ENCODE results near the gene HIRA.
"Not testable (repeated sequence)": the region's sequence is repeated elsewhere in the genome, so short reads cannot be mapped to it uniquely, and the experiment has no call there.

The HIRA gene

DNA sequence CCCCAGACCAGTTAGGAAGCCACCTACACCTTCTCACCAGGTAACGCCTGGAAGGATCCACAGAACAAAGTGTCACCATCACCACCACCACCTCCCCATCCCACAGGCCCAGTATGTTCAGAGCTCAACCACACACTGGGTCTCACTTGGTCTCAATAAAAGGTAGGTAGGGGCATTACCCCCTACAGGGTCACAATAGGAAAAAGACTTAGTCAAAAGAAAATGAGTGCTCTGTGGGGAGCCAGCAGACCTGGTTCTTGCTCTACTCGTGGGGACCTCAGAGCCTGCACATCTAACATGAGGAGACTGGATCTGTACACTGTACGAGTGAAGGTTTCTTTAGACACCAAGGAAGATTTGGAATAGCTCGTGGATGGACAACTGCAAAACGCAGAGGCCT, 49.3 kb downstream of the HIRA start:
- DNase-seq = no peak

DNA sequence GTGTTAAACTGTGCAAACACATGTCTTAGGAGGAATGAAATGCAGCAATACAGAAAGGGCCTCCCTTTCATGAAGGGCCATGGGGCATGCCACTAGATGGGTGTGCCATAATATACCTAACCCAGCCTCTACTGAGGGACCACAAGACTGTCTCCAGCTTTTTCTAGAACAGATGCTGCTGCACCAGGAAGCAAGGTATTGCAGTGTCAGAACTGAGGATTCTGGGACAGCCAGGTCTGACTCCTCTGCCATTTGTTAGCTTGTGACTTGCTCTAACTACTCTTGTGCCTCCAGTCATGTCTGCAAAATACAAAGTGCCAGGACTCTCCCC, 53.2 kb downstream of the HIRA start:
- no peak for DNase-seq

DNA sequence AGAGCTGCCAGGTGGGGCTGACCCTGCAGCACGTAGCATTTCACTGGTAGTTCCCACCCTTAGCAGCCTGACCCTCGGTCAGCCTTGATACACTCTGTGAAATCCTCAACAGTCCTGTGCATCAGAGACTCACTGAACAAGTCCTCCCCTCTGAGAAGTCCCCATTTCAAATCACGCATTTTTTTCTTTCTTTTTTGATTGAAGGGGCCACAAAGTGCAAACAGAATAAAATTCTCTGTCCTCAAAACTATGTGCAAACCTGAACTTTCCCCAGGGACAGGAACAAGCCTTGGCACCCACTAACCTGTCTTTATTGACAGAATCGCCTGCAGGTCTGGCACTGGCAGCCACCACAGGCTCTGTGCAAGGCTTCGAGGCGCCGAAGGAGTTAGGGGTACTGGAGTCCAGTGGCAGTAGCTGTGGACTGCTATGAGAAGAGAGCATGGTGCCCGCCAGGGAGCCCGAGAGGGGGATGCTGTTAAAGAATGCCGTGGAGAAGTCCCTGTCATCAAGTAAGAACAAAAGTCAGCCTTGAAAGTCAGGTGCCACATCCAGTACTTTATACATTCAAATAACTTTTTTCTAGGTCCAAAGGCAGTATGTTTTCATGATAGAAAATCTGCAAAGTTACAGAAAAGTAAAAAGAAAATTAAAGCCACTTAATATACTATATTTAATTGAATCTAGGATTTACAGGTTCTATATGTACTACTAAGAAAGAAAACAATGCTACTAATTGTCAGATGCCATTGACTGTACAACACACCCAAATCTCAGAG, 53.8 kb downstream of the HIRA start:
- no peak for DNase-seq

DNA sequence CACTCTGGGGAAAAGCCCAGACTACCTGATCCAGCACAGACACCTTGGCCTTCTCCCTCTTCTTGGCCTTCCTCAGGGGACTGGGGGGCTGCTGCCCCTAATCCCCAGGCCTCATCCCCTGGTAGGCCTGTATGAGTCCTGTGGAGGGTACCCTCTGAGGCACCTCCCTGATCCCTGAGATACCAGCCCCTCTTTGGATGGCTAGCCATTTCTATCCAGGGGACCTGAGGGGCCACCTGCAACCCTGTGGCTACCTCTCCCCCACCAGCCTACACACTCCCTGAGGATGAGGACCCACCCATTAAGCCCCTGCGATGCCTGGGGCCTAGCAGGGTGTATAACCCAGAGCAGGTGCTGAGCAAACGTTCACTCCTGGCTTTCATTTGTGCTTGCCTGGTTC, 54.6 kb downstream of the HIRA start:
- no peak for DNase-seq

DNA sequence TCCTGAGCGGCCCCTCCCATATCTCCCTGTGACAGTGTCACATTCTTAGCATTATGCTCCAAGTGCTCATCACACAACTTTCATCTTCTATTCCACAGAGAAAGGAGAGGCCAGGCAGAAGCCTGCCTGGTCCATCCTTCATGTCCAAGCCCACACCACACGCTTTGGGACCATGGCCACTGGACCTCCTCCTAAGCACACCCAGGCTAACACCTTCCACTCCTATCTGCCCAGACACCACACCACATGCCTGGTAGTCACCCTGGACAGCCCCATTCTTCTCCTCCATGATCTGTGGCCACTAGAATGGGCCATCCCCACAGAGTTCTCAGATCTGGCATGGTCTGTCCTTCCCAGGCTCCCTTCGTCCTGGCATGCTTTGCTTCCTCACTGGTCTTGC, 55.3 kb downstream of the HIRA start:
- no peak for DNase-seq

DNA sequence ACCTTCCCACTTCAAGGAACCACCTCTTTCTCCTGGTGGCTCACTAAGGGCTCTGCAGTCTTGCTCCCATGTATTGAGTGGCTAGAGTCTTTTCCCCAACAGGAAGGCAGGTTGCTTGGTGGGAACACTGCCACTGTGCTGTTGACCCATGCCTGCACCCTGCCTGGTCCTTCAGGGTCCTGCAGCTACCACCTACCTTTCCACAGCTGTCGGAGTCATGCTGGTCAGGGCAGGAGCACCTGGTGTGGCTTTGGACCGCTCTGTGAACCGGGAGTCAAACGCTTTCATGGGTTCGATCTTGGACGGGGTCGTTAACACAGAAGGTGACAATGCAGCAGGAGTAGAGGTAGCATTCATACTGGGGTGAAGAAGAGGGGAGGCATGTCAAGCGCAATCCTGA, 56.1 kb downstream of the HIRA start:
- no peak for DNase-seq

DNA sequence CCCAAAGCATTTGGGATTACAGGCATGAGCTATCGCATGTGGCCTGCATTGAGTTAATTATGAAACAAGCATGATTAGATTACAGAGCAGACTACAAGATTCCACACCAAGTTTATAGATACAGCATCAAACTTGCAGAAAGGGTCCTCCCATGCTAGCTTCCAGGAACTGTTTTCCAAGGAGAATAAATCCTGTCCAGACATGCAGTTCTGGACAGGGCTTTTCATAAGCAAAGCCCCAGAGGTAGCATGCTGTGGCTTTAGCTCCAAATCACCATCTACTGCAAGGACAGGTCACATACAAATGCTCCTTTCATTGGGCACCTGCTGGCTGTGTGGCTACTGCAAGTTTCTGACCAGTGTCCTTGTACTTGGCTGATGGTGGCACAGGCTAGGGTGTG, 57.1 kb downstream of the HIRA start:
- no peak for DNase-seq

DNA sequence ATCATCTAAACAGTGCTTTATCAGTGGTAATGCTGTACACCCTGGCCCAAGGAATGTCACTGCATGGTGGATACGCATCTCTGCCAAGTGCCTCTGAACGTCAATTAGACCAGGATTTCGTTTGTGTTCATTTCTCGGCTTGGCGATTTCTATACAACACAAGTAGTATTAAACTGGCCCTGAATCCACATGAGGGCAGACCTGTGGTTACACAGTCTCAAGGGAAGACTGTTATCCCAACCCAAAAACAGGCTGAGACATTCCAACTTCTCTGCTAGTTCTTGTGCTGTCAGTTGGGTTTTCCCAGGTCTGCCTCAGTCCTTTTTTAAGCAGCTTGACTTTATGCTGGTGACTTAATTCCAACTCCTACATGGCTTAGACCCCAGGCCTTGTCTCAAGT, 58.1 kb downstream of the HIRA start:
- no peak for DNase-seq

DNA sequence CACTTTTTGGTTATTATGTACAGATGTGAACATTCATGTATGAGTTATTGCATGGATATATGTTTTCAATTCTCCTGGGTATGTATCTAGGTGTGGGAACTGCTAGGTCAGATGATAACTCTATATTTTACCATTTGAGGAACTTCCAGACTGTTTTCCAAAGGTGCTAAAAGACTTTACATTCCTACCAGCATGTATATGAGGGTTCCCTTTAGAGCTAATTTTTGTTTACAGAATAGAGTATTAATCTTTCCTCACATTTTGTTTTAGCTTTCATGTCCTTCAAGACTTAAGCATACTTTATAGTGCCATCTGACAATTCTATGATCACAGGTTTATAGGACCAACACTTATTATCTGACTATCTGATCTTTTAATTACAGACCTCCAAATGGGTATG, 59.6 kb downstream of the HIRA start:
- no peak for DNase-seq

DNA sequence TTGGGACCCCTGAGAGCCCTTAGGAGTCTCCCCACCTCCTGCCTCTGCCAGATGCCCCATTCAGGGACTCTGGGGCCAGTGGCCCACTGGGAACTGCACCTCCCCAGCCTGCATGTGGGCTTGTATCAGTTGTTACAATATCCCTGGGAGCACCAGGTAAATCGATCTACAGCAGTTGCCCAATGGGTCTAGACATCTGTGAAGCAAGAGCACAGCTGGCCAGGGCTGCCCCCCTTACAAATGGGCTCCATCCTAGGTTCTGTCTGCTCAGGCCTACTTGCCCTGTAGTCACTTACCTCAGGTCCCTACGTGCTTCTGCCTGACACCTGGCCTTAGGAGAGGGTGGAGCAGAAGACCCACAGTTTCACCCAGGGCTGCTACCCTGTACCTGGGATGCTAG, 62.7 kb downstream of the HIRA start:
- DNase-seq = no peak

DNA sequence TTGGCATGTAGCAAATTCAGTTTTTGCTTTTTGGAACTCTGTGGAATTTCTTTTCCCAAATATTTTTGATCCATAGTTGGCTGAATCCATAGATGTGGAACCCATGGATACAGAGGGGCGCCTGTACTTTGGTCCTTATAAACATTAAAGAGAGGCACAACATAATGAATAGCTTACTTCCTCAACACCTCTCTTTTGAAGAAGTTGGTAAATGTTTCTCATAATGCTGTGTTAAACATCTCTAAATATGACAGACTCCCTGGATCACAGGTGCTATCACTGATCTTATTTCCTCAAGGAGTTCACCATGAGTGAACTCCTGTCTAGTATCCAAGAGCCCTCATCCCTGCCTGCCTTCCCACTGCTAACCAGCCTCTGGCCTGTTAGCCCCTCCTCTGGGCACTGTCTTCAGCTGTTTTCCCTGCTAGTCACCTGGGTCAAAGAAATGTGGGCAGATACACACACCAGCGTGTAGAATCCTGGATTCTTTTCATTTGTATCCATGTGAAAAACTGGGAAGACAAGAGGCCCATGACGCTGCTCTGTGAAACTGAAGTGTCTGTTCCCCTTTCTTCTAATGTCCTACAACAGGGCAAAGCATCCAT, 63.7 kb downstream of the HIRA start:
- no peak for DNase-seq

DNA sequence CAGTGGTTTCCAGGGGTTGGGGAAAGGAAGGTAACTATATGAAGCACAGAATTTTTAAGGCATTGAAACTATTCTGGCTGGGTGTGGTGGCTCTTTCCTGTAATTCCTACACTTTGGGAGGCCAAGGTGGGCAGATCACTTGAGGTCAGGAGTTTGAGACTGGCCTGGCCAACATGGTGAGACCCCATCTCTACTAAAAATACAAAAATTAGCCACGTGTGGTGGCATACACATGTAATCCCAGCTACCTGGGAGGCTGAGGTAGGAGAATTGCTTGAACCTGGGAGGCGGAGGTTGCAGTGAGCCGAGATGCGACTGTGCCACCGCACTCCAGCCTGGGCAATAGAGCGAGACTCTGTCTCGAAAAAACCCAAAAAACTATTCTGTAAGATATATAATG, 68.0 kb downstream of the HIRA start:
- DNase-seq = not testable (repeated sequence)

DNA sequence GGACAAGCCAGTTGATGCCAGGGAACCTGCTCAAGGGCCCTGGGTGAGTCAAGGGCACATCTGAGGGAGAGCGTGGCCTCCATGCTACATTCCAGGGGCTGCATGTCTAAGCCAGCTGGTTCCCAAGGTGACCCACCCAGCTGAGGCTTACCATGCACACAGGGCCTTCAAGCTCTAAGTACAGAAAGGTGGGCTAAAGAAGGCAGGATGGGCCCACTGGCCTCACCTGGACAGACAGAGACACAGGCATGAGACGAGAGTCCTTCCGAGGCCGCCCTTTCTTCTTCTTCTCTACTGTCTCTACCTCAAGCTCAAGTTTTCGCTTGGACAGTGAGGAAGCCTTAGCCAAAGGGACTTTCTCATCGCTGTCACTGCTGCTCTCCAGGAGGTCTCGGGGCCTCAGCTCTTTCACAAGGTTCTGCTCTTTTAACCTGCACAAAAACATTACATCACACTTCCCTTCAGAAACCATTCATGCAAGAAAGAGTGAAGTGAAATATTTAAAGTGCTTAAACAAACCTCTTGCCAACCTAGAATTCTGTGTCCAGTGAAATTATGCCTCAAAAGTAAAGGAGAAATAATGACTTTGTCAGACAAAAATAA, 69.9 kb downstream of the HIRA start:
- no peak for DNase-seq

DNA sequence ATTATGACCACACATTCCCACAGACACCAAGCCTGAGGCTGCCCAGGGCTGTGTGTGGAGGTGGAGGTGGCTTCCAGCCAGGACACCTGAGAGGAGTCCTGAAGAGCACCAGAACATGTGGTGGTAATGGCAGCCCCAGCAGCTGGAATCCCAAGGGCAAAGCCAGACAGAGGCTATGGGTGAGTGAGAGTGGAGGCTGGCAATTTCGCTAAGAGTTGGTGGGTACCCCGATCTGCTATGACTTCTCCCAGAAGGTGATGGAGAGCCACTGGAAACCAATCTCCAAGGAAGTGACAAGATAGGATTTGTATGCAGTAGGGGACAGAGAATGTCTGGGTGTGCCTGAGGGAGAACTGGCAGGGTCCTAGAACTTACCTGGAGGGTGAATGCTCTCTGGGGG, 70.7 kb downstream of the HIRA start:
- no peak for DNase-seq

DNA sequence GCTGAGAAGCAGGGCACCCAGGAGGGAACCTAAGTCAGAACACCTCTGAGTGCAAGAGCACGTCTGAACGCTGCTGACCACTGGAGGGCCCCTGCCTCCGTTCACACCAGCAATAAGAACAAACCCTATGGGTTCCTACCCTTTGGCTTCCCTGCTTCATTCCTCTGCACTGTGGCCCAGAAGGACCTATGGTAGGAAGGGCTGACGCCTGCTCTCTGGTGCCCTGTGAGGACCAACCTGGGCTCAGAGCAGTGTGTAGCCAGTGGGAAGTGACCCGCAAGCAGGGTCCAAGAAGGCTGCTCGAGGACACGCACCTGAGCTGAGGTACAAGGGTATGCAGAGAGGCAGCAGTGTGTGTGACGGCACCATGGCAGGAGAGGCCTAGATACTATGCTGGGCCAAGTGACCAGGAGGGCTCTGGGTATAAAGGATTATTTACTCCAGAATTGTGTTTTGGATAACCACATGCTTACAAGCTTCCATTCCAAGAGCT, 71.2 kb downstream of the HIRA start:
- no peak for DNase-seq

DNA sequence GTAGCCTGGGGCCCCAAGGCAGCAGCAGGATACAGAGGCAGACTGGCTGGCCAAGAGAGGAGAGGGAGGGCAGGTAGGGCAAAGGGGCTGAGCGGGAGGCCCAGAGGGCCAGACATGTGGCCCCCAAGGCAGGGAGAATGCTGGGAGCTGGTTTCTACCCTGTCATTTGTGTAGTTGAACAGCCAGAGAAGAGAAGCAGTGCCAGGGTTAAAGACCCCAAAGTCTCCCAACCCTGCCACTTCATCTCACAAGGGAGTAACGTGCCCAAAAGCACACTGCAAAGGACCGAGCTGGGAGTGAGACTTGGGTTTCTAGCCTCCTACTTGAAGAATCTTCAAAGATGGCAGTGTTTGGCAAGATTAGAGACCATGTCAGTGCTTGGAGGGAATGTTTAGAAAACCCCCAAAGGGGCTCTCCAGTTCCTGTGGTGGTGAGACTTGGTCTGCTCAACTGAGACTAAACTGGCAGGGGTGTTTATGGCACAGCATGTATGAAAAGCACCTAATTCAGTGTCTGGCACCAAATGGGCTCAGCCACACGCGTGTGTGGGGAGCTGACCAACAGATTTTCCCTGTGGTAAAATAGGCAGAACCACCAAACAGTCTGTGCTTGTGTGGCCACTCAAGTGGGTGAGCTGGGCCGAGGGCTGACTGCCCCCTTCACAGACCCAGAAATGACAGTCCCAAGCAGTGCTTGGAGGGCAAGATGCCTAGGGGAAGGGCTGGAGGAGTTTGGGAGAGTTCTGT, 71.8 kb downstream of the HIRA start:
- no peak for DNase-seq

DNA sequence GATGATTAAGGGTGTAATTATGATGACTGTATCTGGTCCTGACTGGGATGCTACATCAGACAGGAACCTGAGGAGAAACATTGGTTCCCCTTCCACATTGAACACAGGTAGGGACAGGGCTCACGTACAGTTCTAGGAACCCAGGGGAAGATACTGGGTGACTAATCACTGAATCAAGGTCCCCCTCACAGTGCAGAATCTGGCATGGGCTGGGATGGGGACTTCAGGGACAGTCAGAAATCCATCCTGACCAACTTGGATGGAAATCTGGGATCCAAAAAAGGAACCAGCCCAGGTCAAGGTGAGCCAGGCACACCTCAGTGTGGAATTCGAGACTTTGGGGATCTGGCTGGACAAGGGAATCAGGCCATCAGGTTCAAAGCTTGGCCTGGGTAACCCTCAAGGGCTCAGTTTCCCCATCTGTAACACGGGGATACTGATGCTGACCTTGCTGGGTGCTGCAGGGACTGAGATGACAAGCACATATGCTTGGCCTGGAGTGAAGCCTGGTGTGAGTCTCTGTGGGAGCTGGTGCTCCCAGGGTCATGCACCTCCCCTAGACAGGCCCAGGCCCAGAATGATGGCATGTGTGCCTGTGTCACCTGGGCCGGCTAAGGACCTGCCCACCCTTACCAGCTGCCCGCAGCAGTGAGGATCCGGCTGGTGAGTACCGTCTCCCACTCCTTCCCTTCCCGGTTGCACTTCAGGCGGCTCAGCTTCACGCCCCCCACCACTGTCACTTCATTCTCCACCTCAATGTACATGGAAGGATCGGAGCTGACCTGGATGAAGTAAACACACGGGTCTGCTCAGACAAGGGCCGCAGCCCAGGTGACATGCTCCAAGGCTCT, 72.6 kb downstream of the HIRA start:
- no peak for DNase-seq

DNA sequence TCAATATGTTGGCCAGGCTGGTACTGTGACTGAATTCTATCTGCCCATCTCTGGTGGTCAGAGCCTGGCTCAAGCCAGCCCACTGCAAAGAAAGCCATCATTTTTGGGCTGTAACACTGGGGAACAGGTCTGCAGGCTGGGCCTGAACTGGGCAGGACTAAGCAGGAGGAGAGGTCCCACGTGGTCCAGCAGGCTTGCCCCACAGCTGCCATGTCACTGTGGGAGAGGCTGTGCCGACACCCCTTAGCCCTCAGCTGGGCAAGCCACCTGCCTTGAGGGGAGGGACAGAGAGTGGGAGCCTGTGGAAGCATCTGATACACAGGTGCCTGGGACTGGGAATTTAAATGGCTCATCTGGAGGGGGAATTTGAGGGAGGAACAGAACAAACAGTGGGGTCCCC, 73.3 kb downstream of the HIRA start:
- DNase-seq = no peak

DNA sequence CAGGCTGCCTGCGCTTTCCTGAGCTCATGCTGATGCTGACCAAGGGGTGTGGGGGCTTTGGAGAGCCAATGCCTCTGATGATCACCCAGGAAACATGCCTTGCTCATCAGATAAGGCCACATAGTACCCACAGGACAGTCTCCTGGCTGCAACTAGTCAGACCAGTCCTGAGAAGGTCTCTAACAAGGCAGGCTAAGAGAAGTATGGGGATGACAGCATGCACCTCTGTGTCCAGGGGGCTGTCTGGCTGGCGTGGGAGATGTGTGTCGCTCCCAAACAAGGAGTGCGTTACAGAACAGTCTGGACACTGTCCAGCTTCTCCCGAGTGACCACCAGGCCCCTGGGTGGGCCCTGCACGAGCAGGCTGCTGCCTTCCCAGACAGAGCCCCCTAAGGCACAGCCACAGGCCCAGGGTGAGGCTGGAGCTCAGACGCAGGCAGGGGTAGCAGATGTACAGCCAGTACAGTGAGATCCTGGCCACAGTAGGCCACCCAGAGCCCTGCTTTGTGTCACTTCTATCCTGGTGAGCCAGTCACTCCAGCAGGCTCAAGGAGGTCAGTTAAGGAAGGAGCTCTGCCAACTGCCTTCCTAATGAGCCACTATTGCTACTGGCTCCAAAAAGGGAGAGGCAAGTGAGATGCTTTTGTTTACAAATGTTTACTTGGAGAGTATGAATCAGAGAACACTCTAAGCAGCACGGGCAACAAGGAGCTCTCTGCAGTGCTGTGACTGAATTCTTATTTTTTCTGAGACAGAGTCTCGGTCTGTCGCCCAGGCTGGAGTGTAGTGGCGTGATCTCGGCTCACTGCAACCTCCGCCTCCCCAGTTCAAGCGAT, 74.0 kb downstream of the HIRA start:
- DNase-seq = no peak

DNA sequence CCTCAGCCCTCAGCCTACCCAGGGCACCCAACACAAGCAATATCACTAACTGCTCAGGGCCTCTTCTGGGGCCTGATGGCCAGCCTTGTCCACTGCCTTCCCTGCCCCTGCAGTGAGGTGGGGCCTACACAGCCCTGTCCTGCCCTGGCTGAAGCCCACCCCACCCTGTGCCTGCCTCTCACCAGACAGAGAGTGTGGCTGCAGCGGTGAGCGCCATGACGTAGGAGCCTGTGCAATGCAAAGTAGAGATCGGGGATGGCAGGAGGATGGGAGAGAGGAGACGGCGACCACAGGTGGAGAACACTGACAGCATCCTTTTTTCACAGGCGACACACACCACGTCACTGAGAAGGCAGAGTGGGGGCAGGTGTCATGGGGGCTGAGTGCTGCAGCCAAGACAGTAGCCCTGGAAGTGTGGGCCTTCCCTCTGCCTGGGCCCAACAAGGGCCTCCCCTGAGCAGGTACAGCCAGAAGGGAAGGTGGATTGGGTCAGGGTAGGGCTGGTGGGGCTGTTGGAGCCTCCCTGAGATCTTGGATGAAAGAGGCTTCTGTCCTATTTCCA, 74.7 kb downstream of the HIRA start:
- no peak for DNase-seq

DNA sequence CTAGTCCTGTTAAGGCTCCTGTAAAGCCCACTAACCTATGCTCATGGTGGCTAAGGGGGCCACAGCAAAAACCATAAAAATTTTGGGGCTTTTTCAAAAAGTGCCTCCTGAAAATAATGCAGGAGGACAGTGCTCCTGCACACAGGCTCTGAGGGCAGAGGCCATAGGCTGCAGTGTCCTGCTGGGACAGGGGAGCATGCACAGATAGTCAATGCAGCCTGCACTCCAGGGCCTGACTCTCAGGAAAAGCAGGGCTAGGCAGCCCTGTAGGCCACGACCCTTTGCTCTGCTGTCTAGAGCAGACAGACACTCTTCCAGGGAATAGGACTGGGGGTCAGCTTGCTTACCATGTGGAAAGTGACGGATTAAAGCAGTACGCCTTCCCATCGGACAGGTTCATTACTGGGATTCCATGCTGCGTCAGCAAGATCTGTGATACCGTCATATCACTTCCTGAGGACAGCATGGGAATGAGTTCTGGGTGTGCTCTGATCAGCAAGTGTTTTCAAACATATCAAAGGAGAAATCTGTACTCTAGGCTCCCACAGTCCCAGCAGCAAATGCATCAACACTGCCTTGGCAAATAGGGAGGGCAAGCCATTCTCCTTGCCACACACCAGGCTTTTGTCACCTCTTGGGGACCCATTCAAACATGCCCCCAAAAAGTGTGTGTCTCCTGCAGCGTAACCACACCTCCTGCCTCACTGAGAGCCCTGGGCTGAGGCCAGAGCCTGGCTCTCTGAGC, 75.9 kb downstream of the HIRA start:
- no peak for DNase-seq
